AG09319 (cell line): Measurements from ENCODE around the gene ARHGAP26.

Experiments
- DNase-seq: peaks from one replicate; pipeline ENCODE4 v3.0.0-alpha.2; 2010; ENCODE audit warnings: low read depth; ENCODE audit errors: extremely low read depth
- CTCF ChIP-seq: IDR thresholded peaks from 2 replicates; pipeline ENCODE4 v1.5.1; 2011; ENCODE audit warnings: low read depth, mild to moderate bottlenecking, inconsistent platforms, low read length, moderate library complexity

The ARHGAP26 gene

GRCh38 chr5:143209881-143210395 lies 439.8 kb downstream of the ARHGAP26 start:
- no peak for TF ChIP-seq CTCF
- no peak for DNase-seq

DNA sequence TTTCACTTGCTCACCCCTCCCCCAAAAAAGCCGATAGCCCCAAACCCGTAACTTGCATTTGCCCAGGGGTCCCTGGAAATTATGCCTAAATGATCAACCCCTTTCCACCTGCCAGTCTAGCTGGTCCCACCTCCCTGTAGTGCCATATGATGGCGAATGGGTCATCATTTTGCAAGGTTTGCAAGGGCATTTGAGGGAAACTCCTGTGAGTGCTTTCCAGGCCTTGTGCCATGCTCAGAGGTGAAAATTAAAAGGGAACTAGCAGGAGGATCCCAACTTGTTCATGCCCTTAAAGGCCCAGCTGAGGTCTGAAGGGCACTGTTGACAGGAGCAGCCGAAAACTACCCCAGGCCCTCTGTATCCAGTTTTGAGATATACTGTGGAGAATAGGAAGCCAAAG lies 440.4 kb downstream of the ARHGAP26 start:
- no peak for TF ChIP-seq CTCF
- no peak for DNase-seq

- no peak for TF ChIP-seq CTCF
- DNase-seq, result no peak
Measured at GRCh38 chr5:143212261-143212660, 442.1 kb downstream of the ARHGAP26 start.

DNA sequence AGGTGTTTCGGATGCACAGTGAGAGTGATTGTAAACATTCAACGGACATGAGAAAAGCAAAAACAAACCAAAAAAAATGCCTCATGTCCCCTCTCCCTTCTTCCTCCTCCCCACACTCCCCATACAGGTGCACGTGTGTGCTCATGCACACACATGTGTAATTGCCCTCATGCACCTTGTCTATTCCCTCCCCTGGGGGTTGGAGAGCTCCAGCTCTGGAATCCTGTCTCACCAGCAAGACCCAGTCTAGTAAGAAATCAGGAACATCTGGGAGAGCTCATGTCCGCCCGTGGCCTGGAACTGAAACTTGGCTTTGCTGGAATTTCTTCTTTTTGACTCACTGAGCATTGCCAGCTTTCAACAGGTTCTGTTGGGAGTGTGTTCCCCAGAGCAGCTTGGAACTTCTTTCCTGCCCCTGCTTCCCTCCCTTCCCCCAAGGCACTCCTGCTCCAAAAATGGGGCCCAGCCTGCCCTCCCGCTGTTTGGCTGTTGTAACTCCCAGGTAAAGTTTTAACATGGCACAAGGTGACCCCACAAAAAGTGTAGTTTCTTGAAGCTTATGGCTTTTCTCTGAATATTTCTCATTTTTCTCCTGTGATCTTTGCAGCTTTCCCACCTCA lies 443.2 kb downstream of the ARHGAP26 start:
- no peak for TF ChIP-seq CTCF
- peak; percentile 46 for DNase-seq

GRCh38 chr5:143213851-143214363 lies 443.7 kb downstream of the ARHGAP26 start:
- no peak for TF ChIP-seq CTCF
- no peak for DNase-seq

GRCh38 chr5:143214458-143214857 lies 444.3 kb downstream of the ARHGAP26 start:
- no peak for TF ChIP-seq CTCF
- DNase-seq, result no peak

DNA sequence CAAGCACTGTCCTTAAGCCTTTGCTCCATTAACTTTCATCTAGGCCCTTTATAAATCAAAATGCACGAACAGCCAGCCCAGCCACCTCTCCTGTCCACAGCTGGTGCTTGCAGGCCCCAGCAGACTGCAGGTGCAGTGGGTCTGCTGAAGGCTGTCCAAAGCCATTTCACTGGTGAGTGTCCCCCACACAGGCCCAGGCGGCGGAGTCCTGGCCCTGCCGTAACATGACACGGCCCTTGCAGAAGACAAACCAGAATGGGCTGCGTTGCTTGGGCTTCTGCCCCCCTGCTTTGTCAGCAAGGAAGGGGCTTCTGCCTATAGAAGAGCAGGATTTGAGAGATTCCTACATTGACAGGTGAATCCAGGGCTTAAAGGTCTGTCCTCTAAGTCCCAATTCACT lies 444.7 kb downstream of the ARHGAP26 start:
- TF ChIP-seq CTCF, result no peak
- DNase-seq, result no peak
